GM21528 (cell line): Measurements from ENCODE around the gene USP48.

ENCODE experiments used
- ATAC-seq: cut with Tn5 transposase; IDR thresholded peaks from one replicate; pipeline ENCODE4 v1.9.1; 2021; ENCODE audit warnings: mild to moderate bottlenecking, moderate library complexity; ENCODE audit not compliant: unreplicated experiment, low FRiP score

USP48 gene

GRCh38 chr1:21659099-21659923, 123.6 kb downstream of the USP48 start:
- no peak for ATAC-seq

DNA sequence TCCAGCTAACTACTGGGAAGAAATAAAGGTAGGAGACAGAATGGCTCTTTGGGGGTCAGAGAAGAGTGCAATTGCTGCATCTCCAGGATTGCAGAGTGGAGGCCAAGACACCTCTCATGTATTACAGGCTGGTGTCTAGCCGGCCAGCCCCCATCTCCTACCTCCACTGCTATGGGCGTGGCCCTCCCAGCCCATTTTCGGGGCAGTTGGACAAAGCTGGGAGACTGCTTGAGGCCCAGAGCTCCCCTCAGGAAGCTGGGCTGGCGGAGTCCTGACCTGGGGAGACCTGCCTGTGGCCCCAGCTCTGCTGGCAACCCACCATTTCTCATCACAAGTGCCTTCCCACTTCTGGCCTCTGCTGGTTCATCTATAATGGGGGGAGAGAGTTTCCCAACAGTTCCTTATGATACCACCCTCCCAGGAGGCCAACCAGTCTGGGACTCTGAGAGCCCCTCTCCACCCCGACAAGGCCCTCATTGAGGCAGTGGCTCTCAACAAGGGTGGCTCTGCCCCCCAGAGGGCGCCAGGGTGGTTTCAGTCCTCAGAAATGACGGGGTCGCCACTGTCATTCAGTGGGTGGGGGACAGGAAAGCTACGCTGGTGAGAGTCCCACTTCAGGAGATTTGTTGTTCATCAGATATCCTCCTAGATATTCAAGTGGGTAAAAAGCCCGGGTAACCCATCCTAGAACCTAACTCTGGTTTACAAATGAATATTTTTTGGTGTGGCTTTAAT, 125.3 kb downstream of the USP48 start:
- no peak for ATAC-seq

GRCh38 chr1:21655748-21656147, 127.2 kb downstream of the USP48 start:
- ATAC-seq: no peak

DNA sequence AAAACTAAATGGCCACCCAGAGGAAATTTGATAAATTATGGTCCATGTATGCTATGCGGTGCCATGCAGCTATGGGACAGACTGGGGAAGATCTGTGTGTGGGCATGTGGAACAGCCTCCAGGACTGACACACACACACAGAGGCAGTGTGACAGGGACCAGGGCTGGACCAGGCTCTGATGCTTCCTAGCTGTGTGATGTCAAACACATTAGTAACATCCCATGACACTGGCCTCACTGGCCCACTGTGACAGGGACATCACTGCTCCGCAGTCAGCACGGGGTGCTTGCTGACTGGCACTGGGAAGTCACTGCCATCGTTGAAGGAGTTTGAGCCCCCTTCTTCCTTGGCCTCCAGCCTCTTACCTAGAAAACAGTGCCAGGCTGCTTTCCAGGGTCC, 127.7 kb downstream of the USP48 start:
- ATAC-seq: no peak

DNA sequence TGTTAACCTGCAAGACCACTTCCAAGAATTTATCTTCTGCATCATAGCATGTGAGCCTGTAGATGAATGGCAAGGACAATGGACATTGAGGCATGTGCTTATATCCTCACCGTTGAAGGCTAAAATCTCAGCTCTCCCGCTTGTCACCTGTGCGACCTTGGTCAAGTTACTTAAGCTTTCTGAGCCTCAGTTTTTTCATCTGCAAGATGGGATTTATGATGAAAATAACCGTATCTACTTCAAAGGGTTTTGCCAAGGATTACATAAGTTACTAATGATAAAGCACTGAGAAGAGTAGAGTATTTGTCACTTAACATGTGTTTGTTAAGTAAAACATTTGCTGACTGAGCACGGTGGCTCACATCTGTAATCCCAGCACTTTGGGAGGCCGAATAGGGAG, 128.7 kb downstream of the USP48 start:
- no peak for ATAC-seq

DNA sequence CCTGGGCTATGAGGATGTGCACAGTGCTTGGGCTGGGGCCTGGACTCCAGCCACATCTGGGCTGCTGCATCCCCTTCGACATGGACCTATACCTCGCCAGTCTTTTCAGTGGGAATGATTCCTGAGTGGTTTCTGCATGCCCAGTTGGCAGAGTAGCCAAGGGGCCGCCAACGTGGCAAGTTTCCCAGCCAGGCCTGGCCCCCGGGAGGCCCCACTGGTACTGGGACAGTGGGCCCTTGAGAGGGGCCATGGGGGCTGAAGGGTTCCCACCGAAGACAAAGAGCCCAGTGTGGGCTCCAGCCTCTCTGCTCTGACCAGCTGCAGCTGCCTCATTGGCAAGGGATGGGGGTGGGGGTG, 129.2 kb downstream of the USP48 start:
- ATAC-seq: no peak

DNA sequence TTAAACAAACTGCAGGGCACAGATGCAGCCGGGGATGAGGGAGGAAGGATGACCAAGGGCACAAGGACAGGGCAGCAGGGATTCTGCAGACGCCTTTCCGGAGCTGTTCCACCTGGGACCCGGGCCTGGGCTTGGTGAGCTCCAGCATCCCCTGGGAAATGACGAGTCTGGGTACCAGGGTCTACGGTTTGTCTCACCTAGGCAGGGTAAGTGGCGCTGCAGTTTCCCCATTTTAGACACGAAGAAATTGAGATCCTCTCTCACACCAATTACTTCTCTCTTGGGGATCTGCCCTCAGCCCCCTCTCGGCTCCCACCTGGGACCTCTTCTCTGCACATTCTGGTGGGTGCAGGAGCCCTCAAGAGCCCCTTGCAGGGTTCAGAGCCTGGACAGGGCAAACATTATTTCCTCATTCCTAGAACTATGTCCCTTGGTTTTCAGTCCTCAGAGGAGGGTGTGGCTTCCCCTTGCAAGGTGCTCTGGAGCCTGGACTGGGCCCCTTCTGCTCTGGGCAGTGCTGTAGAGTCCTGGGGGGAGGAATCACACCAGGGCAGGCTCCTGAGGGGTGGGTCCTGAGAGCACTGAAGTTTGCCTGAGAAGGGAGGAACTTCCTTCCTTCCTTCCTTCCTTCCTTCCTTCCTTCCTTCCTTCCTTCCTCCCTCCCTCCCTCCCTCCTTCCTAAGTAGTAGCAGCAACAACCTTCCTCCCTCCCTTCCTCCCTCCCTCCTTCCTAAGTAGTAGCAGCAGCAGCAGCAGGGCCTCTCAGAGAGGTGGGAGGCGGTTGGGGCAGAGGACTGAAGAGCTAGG, 129.8 kb downstream of the USP48 start:
- no peak for ATAC-seq

GRCh38 chr1:21652101-21652936, 130.6 kb downstream of the USP48 start:
- no peak for ATAC-seq

GRCh38 chr1:21651214-21652042, 131.5 kb downstream of the USP48 start:
- no peak for ATAC-seq

GRCh38 chr1:21650400-21650799, 132.5 kb downstream of the USP48 start:
- ATAC-seq: no peak

DNA sequence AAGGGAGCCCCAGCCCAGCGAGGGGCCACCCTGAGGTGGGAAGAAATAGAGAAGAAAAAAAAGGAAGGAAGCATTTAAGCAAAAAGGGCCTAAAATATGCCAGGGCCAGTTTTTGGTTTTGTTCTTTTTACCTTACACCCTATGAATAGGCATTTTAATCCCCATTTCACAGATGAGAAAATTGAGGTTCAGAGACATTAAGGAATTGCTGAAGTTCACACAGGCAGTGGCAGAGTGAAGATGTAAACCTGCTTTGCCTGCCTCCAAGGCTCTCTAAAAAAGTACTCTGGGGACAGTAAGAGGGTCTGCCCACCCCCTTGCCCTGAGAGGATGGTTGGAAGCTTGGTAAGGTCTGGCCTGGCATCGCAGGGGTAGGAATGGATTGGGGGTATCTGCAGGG, 133.6 kb downstream of the USP48 start:
- no peak for ATAC-seq

- no peak for ATAC-seq
Measured at GRCh38 chr1:21648791-21649190, 134.2 kb downstream of the USP48 start.

GRCh38 chr1:21648352-21648730, 134.6 kb downstream of the USP48 start:
- no peak for ATAC-seq

DNA sequence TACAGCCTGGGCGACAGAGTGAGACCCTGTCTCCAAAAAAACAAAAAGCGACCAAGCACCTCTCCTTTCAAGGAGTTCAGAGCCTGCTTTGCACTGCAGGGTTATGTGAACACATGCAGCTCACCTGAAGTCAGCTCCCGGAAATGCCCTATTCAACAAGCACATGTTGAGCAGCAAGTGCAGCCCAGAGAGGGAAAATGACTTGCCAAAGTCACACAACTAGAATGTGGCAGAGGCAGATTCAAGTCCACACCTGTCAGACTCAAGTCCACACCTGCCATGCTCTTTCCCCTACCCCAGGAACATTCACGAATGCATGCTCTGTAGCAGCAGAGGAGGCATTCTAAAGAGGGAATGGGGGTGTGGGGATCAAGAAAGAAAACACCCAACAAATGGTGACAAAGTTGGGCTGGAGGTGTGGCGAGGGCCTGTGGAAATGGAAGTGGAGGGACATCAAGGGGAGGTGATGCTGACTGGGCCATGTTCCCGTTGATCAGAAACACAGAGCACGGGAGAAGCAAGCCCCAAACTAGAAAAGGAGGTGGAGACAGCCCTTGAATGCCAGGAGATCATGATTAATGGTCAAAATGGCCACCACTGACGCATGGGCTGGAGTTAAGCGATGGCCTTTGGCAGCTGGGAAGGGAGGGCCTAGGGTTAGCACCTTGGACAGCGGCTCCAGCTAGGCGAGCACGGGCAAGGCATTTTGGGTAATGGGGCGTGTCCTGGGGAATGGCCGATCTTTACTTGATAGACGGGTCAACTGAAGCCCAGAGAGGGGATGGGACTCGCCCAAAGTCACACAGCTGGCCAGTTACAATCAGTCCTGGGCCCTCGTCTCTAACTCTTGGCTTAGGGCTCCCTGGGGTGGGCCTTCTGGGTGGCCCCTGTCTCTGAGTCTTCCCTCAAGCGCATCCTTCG, 135.3 kb downstream of the USP48 start:
- no peak for ATAC-seq

DNA sequence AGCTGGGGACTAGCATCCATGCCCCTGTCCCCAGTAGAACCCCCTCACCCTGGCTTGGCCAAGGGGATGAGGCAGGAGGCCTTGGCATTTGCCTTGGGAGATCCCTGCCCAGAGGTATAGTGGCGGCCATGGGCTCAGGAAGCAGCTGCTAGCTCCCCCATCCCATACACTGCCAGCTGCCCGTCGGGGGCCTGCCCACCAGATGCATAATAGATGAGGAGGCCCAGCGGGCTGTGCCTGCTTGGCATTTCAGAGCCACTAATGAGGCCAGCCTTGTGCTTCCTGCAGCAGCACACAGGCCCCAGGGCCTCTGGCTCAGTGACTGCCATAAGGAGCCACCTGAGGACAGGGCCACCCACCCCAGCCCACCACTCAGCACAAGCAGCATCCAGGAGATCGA, 137.4 kb downstream of the USP48 start:
- ATAC-seq: no peak

GRCh38 chr1:21644906-21645305, 138.0 kb downstream of the USP48 start:
- no peak for ATAC-seq

DNA sequence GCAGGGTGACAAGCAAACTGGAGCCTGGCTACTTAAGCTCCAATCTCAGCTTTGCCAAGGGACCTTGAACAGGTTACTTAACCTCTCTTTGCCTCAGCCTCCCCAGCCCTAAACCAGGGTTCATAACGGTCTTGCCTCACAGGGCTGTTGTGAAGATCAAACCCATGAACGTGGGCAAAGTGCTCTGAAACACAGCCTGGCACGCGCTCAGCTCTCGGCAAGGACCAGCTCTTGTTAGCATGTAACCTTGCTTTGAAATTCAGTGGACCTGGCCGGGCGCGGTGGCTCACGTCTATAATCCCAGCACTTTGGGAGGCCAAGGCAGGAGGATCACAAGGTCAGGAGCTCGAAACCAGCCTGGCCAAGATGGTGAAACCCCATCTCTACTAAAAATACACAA, 138.6 kb downstream of the USP48 start:
- no peak for ATAC-seq

DNA sequence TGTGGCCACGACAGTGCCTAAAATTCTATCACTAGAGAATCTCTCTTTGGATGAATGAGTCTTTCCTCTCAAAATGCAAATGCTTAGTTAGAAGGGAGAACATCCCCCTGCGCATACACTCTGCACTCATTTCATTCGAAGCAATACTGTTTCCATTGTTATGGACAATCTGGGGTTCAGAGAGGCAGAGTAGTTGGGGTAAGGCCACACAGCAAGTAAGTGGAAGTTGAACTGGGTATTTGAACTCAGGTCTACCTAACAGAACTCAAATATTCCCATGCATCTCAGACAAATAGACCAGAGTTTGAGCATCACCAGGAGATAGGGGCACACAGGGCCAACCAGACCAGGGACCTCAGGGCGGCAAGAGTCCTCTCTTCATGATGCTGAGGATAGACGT, 139.3 kb downstream of the USP48 start:
- no peak for ATAC-seq
